Small intestine (tissue), 7 donors: ENCODE results near the gene TCERG1L. TPM values are rescaled to one million over a fixed set of nuclear protein-coding genes. Genes with fewer than 3 reads are reported as not detected.

Source experiments
- DNase-seq, 2 donors: peaks; one replicate each; pipeline versions ENCODE4 v3.0.0 to v3.0.0-alpha.2; 2013
- FAIRE-seq: peaks from 2 replicates; lab custom pipeline; 2012; peaks lifted over from hg19 to GRCh38; lab: Jason Lieb, UNC
- H3K27ac ChIP-seq, 3 donors: one replicate each; pipeline ENCODE4 v1.5.1; 2013; ENCODE audit warnings: low read length in 2 of 3, mild to moderate bottlenecking in 2 of 3, control low read depth in 1 of 3, inconsistent platforms in 1 of 3, low read depth in 1 of 3, moderate library complexity in 1 of 3
- H3K27me3 ChIP-seq, 3 donors: one replicate each; pipeline ENCODE4 v1.6.1; 2013; ENCODE audit warnings: low read length in 3 of 3, inconsistent platforms in 1 of 3; ENCODE audit not compliant: control insufficient read depth in 3 of 3, insufficient read depth in 3 of 3
- H3K36me3 ChIP-seq, 3 donors: one replicate each; pipeline ENCODE4 v1.6.1; 2013; ENCODE audit warnings: low read length in 3 of 3, inconsistent platforms in 1 of 3, low read depth in 1 of 3, mild to moderate bottlenecking in 1 of 3, moderate library complexity in 1 of 3; ENCODE audit not compliant: control insufficient read depth in 3 of 3, insufficient read depth in 2 of 3
- H3K4me1 ChIP-seq, 3 donors: one replicate each; pipeline ENCODE4 v1.6.1; 2013; ENCODE audit warnings: low read length in 2 of 3, inconsistent platforms in 1 of 3, low read depth in 1 of 3, mild to moderate bottlenecking in 1 of 3, moderate library complexity in 1 of 3; ENCODE audit not compliant: control insufficient read depth in 3 of 3, insufficient read depth in 2 of 3
- H3K4me3 ChIP-seq, 3 donors: one replicate each; pipeline ENCODE4 v1.5.1; 2013; ENCODE audit warnings: low read length in 3 of 3, control low read depth in 1 of 3, inconsistent platforms in 1 of 3, low read depth in 1 of 3, mild to moderate bottlenecking in 1 of 3, moderate library complexity in 1 of 3
- H3K9me3 ChIP-seq, 2 donors: one replicate each; pipeline ENCODE4 v1.6.1; 2013; ENCODE audit warnings: low read depth in 1 of 2, low read length in 1 of 2; ENCODE audit not compliant: control insufficient read depth in 2 of 2, insufficient read depth in 1 of 2
- WGBS, 3 donors: extraction: QIAGEN DNeasy Blood & Tissue Kit; methylation state at CpG; one replicate each; pipeline ENCODE4 v1.1.7; 2013; 5-methylcytosine and 5-hydroxymethylcytosine counted together
- polyA plus RNA-seq, 4 donors: library from polyadenylated mRNA; stranded (reverse) in 3 of 4; unstranded in 1 of 4; fragments of 200-250 nt in 3 of 4; fragments of 120-200 nt in 1 of 4; gene quantifications; one replicate each; pipeline versions ENCODE4 v1.2.1 to v1.2.3, GENCODE V29; 2013
- donor health status: healthy with polysubstance abuse.
- donor health status: control.
- donor health status: control.
- donor health status: Bipolar disorder and iron deficiency.
- donor health status: healthy.

TCERG1L gene
- polyA plus RNA-seq, 4 donors = 0.04 to 0.12 TPM; not detected in 2

DNA sequence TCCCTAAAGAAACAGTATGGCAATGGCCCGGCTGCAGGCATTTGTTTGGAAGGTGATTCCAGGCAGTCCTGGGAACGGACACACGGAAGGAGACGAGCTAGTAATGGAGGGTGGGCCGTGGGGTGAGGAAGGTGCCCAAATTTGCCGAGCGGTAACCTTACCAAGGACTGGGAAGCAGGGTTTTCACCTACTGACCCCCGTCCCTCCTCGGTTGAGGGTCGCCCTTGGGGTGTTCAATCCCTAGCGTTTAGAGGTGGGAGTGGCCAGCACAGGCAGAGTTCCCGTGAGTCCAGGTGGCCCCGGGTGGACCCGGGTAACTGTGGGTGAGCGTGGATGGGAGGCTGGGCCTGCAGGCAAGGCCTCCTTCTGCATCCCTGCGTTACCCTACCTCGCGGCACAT, 198.8 kb downstream of the TCERG1L start:
- FAIRE-seq (no peak), DNase-seq (no peak)
- H3K4me1 ChIP-seq = no peaks in the 10 kb centered on the region
- WGBS, 3 donors = 77 to 90% (median 83%) methylated on average over 11 to 18 of the region's 18 CpGs
- H3K36me3 ChIP-seq = no peaks in the 10 kb centered on the region
- no peak overlapping the region for H3K27ac ChIP-seq
- peaks cover 0 to 4% of the 10 kb centered on the region in 2 donors for H3K9me3 ChIP-seq
- no peak overlapping the region for H3K4me3 ChIP-seq
- H3K27me3 ChIP-seq = peaks cover 0 to under 1% (median 0%) of the 10 kb centered on the region in 3 donors

DNA sequence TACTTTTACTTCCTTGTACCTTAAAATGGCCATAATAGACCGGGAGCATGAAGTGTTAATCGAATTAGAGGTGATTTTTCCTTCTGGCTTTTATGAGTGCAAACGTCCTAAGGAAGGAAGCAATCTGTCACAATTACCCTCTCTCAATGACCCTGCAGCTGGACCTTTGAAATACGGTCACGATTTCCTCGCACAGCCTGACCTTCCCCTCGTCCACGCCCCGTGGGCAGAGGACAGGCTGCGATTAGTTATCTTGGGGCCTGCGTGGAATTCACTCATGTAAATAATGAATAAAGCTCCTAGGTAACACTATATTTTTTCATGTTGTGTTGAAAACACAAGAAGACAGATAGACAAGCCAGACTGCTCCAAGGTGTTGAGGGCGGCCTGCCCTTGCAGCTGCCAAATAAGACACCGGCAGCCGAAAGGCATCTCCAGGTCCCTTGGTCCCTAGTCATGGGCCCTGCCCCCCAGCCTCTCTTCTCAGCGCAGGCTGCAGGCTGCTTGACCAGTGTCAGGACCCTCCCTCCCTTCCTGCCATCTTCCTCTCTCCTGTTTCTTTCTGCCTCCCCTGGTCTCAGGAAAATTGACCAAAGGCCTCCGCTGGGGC, 199.9 kb downstream of the TCERG1L start:
- H3K36me3 ChIP-seq = no peaks in the 10 kb centered on the region
- FAIRE-seq (no peak), DNase-seq (no peak)
- WGBS, 3 donors = 32 to 40% (median 36%) methylated on average over 16 of the region's 16 CpGs
- no peak overlapping the region for H3K27ac ChIP-seq
- H3K4me3 ChIP-seq = no peak overlapping the region
- H3K9me3 ChIP-seq = peaks cover 0 to 6% of the 10 kb centered on the region in 2 donors
- no peaks in the 10 kb centered on the region for H3K4me1 ChIP-seq
- H3K27me3 ChIP-seq = peaks cover 0 to 5% (median 0%) of the 10 kb centered on the region in 3 donors

DNA sequence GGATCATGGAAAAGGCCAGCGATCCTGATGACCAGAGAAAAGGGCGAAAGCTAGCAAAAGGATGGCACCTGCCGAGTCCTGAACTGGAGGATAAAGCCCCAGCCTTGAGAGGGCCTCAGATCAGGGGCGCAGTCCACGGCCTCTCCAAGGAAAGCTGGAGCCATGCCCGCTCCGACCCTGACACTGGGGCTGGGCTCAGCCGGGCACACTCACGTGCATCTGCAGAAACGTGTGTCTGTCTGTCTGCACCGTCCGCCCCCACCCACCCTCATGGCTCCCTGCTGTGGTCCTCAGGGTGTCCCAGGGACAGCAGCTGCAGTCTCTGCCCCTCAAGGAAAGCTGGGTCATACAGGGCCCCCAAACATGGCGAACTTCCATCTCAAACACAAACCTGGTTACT, 200.5 kb downstream of the TCERG1L start:
- H3K27me3 ChIP-seq = peaks cover 0 to 5% (median 0%) of the 10 kb centered on the region in 3 donors
- FAIRE-seq (no peak), DNase-seq (no peak)
- no peak overlapping the region for H3K27ac ChIP-seq
- H3K9me3 ChIP-seq = peaks cover 0 to 11% of the 10 kb centered on the region in 2 donors
- H3K36me3 ChIP-seq = no peaks in the 10 kb centered on the region
- H3K4me3 ChIP-seq = no peak overlapping the region
- 76 to 82% (median 79%) methylated on average over 9 to 13 of the region's 13 CpGs for WGBS, 3 donors
- no peaks in the 10 kb centered on the region for H3K4me1 ChIP-seq

DNA sequence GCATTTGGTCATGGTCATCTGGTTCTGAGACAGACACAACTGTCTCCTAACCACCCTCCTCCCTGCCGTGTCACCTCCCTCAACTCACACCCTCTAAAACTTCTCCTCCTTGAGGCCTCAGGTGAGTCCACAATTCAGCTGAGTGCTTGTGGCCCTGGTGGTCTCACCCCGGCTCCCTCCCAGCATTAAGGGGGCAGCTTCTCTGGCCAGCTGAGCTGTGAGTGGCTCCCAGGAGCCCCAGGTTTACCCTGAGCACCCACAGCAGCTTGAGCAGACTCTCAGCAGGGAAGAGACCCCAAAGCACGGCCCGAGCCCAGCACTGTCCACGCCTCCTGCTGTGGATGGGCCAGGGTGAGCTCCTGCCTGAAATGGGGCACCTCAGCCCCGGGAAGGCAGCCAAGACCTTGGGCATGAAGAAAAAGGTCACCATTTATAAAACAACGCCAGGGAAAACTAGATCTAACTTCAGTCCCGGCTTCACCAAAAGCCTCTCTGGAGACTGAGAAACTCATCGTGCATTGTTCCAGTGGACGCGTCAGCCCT, 201.2 kb downstream of the TCERG1L start:
- 76 to 87% (median 82%) methylated on average over 11 of the region's 11 CpGs for WGBS, 3 donors

DNA sequence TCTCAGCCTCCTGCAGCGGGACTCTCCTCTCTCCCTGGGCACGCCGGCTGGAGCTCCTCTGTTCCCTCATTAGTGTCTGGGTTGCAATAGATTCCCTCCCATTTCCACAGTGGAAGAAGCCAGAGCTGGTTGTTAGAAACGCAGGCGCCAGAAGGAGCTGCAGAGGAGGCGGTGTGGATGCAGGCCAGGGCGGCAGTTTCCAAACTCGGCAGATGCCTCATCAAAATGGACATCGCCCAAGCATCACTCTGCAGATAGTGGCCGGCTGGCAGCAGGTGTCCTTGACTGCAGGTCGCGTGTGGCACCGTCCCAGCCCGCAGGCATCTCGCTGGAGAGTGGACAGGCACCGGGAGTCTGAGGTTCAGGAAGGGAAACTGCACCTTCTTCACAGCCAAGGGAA, 201.8 kb downstream of the TCERG1L start:
- H3K27me3 ChIP-seq = peaks cover 0 to 5% (median 0%) of the 10 kb centered on the region in 3 donors
- H3K4me3 ChIP-seq = no peak overlapping the region
- WGBS, 3 donors = 83 to 87% (median 86%) methylated on average over 16 of the region's 16 CpGs
- H3K4me1 ChIP-seq = no peaks in the 10 kb centered on the region
- H3K36me3 ChIP-seq = no peaks in the 10 kb centered on the region
- H3K27ac ChIP-seq = no peak overlapping the region
- H3K9me3 ChIP-seq = peaks cover 0 to 11% of the 10 kb centered on the region in 2 donors
- FAIRE-seq (no peak), DNase-seq (no peak)

More for the DNA sequence above, 201.2 kb downstream of the TCERG1L start:
- Histone ChIP-seq H3K27me3 (peaks cover 0 to 5% (median 0%) of the 10 kb centered on the region in 3 donors), H3K36me3 (no peaks in the 10 kb centered on the region), H3K4me3 (no peak overlapping the region), H3K27ac (no peak overlapping the region), H3K9me3 (peaks cover 0 to 11% of the 10 kb centered on the region in 2 donors), H3K4me1 (no peaks in the 10 kb centered on the region)
- DNase-seq (no peak), FAIRE-seq (no peak)

DNA sequence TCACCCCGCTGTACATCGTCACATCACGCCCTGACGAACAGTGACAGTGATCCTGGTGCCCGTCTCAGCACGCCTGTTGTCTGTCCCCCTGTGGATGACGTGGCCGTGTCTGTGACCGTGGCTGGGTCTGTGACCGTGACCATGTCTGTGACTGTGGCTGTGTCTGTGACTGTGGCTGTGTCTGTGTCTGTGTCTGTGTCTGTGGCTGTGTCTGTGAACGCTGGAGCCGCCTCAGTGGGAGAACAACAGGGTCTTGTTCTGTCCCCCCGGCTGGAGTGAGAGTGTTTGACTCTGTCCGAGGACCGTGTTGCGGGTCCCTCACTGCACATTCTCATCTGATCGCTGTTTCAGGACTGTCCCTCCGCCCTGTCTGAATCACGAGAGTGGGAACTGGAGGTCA, 202.2 kb downstream of the TCERG1L start:
- no peaks in the 10 kb centered on the region for H3K4me1 ChIP-seq
- H3K27me3 ChIP-seq = peaks cover 0 to 5% (median 0%) of the 10 kb centered on the region in 3 donors
- H3K27ac ChIP-seq = no peak overlapping the region
- DNase-seq = no peak
- WGBS, 3 donors = 87 to 91% (median 87%) methylated on average over 19 of the region's 19 CpGs
- H3K36me3 ChIP-seq = no peaks in the 10 kb centered on the region
- FAIRE-seq = no peak
- H3K4me3 ChIP-seq = no peak overlapping the region
- H3K9me3 ChIP-seq = peaks cover 0 to 11% of the 10 kb centered on the region in 2 donors

DNA sequence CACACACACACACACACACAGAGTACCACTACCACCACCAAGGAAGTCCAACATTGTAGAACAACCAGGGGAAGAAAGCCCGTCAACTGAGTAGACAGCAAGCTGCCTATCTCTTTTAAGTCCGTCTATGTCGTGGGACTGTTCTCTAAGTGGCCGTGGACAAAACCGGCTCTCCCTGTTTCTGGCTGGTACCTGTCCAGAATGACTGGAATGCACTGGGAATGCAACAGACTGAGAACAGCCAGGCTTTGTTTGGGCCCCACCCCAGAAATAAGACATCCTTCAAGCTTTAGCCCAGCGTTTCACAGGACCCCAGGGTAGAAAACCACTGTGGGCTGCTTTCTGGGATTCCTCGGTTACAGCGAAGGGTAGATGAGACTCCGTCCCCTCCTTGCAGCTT, 203.6 kb downstream of the TCERG1L start:
- FAIRE-seq = no peak
- H3K4me3 ChIP-seq = no peak overlapping the region

DNA sequence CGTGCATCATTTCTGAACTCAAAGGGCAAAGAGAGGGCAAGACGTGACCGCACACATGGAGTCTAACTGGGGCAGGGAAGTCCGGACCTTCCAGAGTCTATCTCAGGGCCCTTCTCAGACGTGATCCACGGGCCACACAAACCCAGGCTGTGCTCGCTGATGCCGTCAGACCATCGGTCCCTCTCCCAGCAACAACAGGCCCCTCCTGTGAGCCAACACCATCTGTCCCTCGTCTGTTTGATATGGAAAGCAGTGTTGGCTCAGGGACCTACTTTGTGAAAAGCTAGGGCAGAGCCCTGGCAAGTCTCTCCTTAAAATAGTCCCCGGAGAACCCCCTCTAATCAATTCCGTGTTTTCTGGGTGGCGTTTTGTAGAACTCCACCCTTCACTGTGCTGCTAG, 208.8 kb downstream of the TCERG1L start:
- no peak for DNase-seq
- WGBS, 3 donors = 69 to 74% (median 72%) methylated on average over 13 of the region's 13 CpGs
- Histone ChIP-seq H3K27me3 (peaks cover 0 to 4% (median 0%) of the 10 kb centered on the region in 3 donors), H3K27ac (no peak overlapping the region), H3K4me1 (no peaks in the 10 kb centered on the region), H3K9me3 (peaks cover 0 to 7% of the 10 kb centered on the region in 2 donors), H3K4me3 (no peak overlapping the region), H3K36me3 (no peaks in the 10 kb centered on the region)
- no peak for FAIRE-seq

More for the DNA sequence above, 203.6 kb downstream of the TCERG1L start:
- H3K4me1 ChIP-seq = no peaks in the 10 kb centered on the region
- WGBS, 3 donors = 89 to 92% (median 91%) methylated on average over 9 of the region's 9 CpGs
- no peak overlapping the region for H3K27ac ChIP-seq
- no peak for DNase-seq
- H3K36me3 ChIP-seq = no peaks in the 10 kb centered on the region
- H3K27me3 ChIP-seq = peaks cover 0 to 5% (median 0%) of the 10 kb centered on the region in 3 donors
- H3K9me3 ChIP-seq = peaks cover 0 to 11% of the 10 kb centered on the region in 2 donors
